ENCODE data around the gene KLK14.

GRCh38 chr19:51111606-51112005 is 28.9 kb upstream of the KLK14 start:
- no peak for TF ChIP-seq POLR2A (IDR thresholded peaks at IDR 0.05)
- no peak for TF ChIP-seq CTCF (IDR thresholded peaks at IDR 0.05 in 4 of 5, conservative IDR thresholded peaks at IDR 0.05 in 1 of 5)
